Urinary bladder (tissue), 4 donors: ENCODE results near the gene RRAD. TPM values are rescaled to one million over a fixed set of nuclear protein-coding genes. Genes with fewer than 3 reads are reported as not detected.
"Not testable (repeated sequence)": the region's sequence is repeated elsewhere in the genome, so short reads cannot be mapped to it uniquely, and the experiment has no call there.

Experiments used
- DNase-seq: peaks from one replicate; pipeline ENCODE4 v3.0.0-alpha.2; 2015; ENCODE audit errors: extremely low spot score
- H3K27ac ChIP-seq: one replicate; pipeline ENCODE4 v1.5.1; 2013; ENCODE audit warnings: low read depth, mild to moderate bottlenecking, moderate library complexity
- H3K36me3 ChIP-seq: one replicate; pipeline ENCODE4 v1.6.1; 2013; ENCODE audit warnings: mild to moderate bottlenecking, moderate library complexity; ENCODE audit not compliant: insufficient read depth
- H3K4me1 ChIP-seq: one replicate; pipeline ENCODE4 v1.6.1; 2013; ENCODE audit warnings: mild to moderate bottlenecking, moderate library complexity; ENCODE audit not compliant: insufficient read depth
- H3K4me3 ChIP-seq: one replicate; pipeline ENCODE4 v1.5.1; 2013; ENCODE audit warnings: low read depth, low read length
- WGBS: extraction: QIAGEN DNeasy Blood & Tissue Kit; methylation state at CpG from one replicate; pipeline ENCODE4 v1.1.7; 2013; 5-methylcytosine and 5-hydroxymethylcytosine counted together
- polyA plus RNA-seq: library from polyadenylated mRNA; stranded (reverse); fragments of 200-250 nt; gene quantifications from one replicate; pipeline ENCODE4 v1.2.3, GENCODE V29; 2013
- total RNA-seq: library from RNA; depleted of rRNA; stranded (reverse); fragments of >200 nt; gene quantifications from one replicate; pipeline ENCODE4 v1.2.3, GENCODE V29; 2014
- donor health status: healthy with polysubstance abuse.
- donor health status: healthy.

RRAD gene
- total and polyA plus RNA-seq, 2 donors, result 7.0 to 26.1 TPM

GRCh38 chr16:66958857-66959703 lies 33.7 kb upstream of the RRAD start:
- Histone ChIP-seq H3K27ac (no peak overlapping the region), H3K4me1 (no peaks in the 10 kb centered on the region), H3K4me3 (no peak overlapping the region), H3K36me3 (no peaks in the 10 kb centered on the region)
- no peak for DNase-seq
- 76% methylated on average over 7 of the region's 7 CpGs for WGBS

- H3K4me3 ChIP-seq, H3K27ac ChIP-seq, DNase-seq, H3K36me3 ChIP-seq, H3K4me1 ChIP-seq: not testable (repeated sequence)
- 65% methylated on average over 1 of the region's 1 CpG for WGBS
These were observed 30.8 kb upstream of the RRAD start for GRCh38 chr16:66956154-66956457.

GRCh38 chr16:66955363-66956153 lies 30.2 kb upstream of the RRAD start:
- not testable (repeated sequence) for H3K4me1 ChIP-seq, H3K27ac ChIP-seq, H3K36me3 ChIP-seq, H3K4me3 ChIP-seq, DNase-seq
- 56% methylated on average over 17 of the region's 17 CpGs for WGBS

GRCh38 chr16:66954097-66954659 lies 28.8 kb upstream of the RRAD start:
- Histone ChIP-seq H3K36me3 (no peaks in the 10 kb centered on the region), H3K4me1 (no peaks in the 10 kb centered on the region), H3K27ac (no peak overlapping the region), H3K4me3 (no peak overlapping the region)
- DNase-seq, result no peak
- 21% methylated on average over 8 of the region's 8 CpGs for WGBS

GRCh38 chr16:66953462-66954096 lies 28.2 kb upstream of the RRAD start:
- Histone ChIP-seq H3K4me3 (no peak overlapping the region), H3K36me3 (no peaks in the 10 kb centered on the region), H3K27ac (no peak overlapping the region), H3K4me1 (no peaks in the 10 kb centered on the region)
- DNase-seq, result no peak
- WGBS, result 81% methylated on average over 10 of the region's 10 CpGs

GRCh38 chr16:66952430-66953110 lies 27.2 kb upstream of the RRAD start:
- Histone ChIP-seq H3K4me3 (no peak overlapping the region), H3K27ac (no peak overlapping the region), H3K4me1 (no peaks in the 10 kb centered on the region), H3K36me3 (no peaks in the 10 kb centered on the region)
- no peak for DNase-seq
- 83% methylated on average over 7 of the region's 7 CpGs for WGBS

GRCh38 chr16:66950971-66951790 lies 25.8 kb upstream of the RRAD start:
- Histone ChIP-seq H3K27ac (no peak overlapping the region), H3K36me3 (no peaks in the 10 kb centered on the region), H3K4me1 (no peaks in the 10 kb centered on the region), H3K4me3 (no peak overlapping the region)
- no peak for DNase-seq
- WGBS, result 80% methylated on average over 4 of the region's 4 CpGs

- H3K36me3 ChIP-seq, result no peaks in the 10 kb centered on the region
- H3K4me1 ChIP-seq, result no peaks in the 10 kb centered on the region
- H3K27ac ChIP-seq, result no peak overlapping the region
- DNase-seq, result no peak
- H3K4me3 ChIP-seq, result no peak overlapping the region
- whole genome bisulfite sequencing, result 76% methylated on average over 2 of the region's 2 CpGs
These were observed 25.1 kb upstream of the RRAD start for GRCh38 chr16:66950437-66950836.

- Histone ChIP-seq H3K36me3 (no peaks in the 10 kb centered on the region), H3K4me1 (no peaks in the 10 kb centered on the region), H3K4me3 (no peak overlapping the region), H3K27ac (no peak overlapping the region)
- WGBS, result 74% methylated on average over 6 of the region's 6 CpGs
- DNase-seq, result no peak
These were observed 24.1 kb upstream of the RRAD start for GRCh38 chr16:66949472-66949871.

GRCh38 chr16:66948837-66949225 lies 23.5 kb upstream of the RRAD start:
- Histone ChIP-seq H3K36me3 (no peaks in the 10 kb centered on the region), H3K27ac (no peak overlapping the region), H3K4me1 (no peaks in the 10 kb centered on the region), H3K4me3 (no peak overlapping the region)
- 15% methylated on average over 21 of the region's 21 CpGs for WGBS
- DNase-seq, result no peak

GRCh38 chr16:66948134-66948836 lies 22.9 kb upstream of the RRAD start:
- WGBS, result 2% methylated on average over 44 of the region's 44 CpGs
- Histone ChIP-seq H3K27ac (no peak overlapping the region), H3K4me1 (no peaks in the 10 kb centered on the region), H3K36me3 (no peaks in the 10 kb centered on the region), H3K4me3 (peak overlapping the region; percentile 65)
- no peak for DNase-seq
